ENCODE results near the gene PPP4R1. TPM values are rescaled to one million over a fixed set of nuclear protein-coding genes. Genes with fewer than 3 reads are reported as not detected.

Gene PPP4R1
- total RNA-seq, 1 experiment from 2014 or later: 71.1 TPM

GRCh38 chr18:9609190-9609589, 5.2 kb downstream of the PPP4R1 start:
- no peaks in the 10 kb centered on the region for H3K27me3 Mint-ChIP-seq (ENCODE audit: low read depth)
- no peak for ATAC-seq
- no peak for TF ChIP-seq ETV6 (CRISPR knock-in tag; IDR thresholded peaks at IDR 0.05)
- TF ChIP-seq ZBTB21 (CRISPR knock-in tag; IDR thresholded peaks at IDR 0.05; ENCODE audit: borderline replicate concordance): no peak
- TF ChIP-seq ZNF532 (CRISPR knock-in tag; IDR thresholded peaks at IDR 0.05; ENCODE audit: borderline replicate concordance): no peak
- TF ChIP-seq CREM (CRISPR knock-in tag; IDR thresholded peaks at IDR 0.05): no peak
- no peak for TF ChIP-seq HMGXB4 (CRISPR knock-in tag; IDR thresholded peaks at IDR 0.05)
- no peak for TF ChIP-seq FOXK1 (CRISPR knock-in tag; IDR thresholded peaks at IDR 0.05)
- TF ChIP-seq CBFB (CRISPR knock-in tag; IDR thresholded peaks at IDR 0.05; ENCODE audit: low read depth): no peak
- no peak for TF ChIP-seq TEAD1 (CRISPR knock-in tag; IDR thresholded peaks at IDR 0.05)
- TF ChIP-seq ZNF232 (CRISPR knock-in tag; IDR thresholded peaks at IDR 0.05): no peak
- no peak for TF ChIP-seq ATF3 (CRISPR knock-in tag; conservative IDR thresholded peaks at IDR 0.05)
- no peak for TF ChIP-seq ZNF512 (CRISPR knock-in tag; IDR thresholded peaks at IDR 0.05; ENCODE audit: borderline replicate concordance)
- TF ChIP-seq ELF4 (CRISPR knock-in tag; IDR thresholded peaks at IDR 0.05; ENCODE audit: low read depth): no peak
- no peak for TF ChIP-seq PRRX2 (CRISPR knock-in tag; IDR thresholded peaks at IDR 0.05)
- no peak for TF ChIP-seq NFE2L1 (CRISPR knock-in tag; IDR thresholded peaks at IDR 0.05)
- H3K27ac Mint-ChIP-seq: peak overlapping the region; percentile 80
- ChIA-PET POLR2A (interaction anchor here (0.5 kb wide), 1 partner anchor 391 kb away, joined by 3 read pairs; no protein-coding TSS in a partner anchor), CTCF (interaction anchor here (1.0 to 2.1 kb wide), 3 partner anchors 34 to 64 kb away, joined by 4 to 11 read pairs (median 6); no protein-coding TSS in a partner anchor)
- peaks cover 35% of the 10 kb centered on the region for H3K4me1 Mint-ChIP-seq
- H3K36me3 Mint-ChIP-seq: peaks cover 18% of the 10 kb centered on the region
- no peak overlapping the region for H3K4me3 Mint-ChIP-seq
- no peak for DNase-seq (ENCODE audit: low spot score)
- H3K9me3 Mint-ChIP-seq: no peaks in the 10 kb centered on the region

GRCh38 chr18:9608728-9609127, 5.6 kb downstream of the PPP4R1 start:
- H3K9me3 Mint-ChIP-seq: no peaks in the 10 kb centered on the region
- no peak for DNase-seq (ENCODE audit: low spot score)
- no peak for ATAC-seq
- no peak overlapping the region for H3K4me3 Mint-ChIP-seq
- no peaks in the 10 kb centered on the region for H3K27me3 Mint-ChIP-seq (ENCODE audit: low read depth)
- peak overlapping the region; percentile 80 for H3K27ac Mint-ChIP-seq
- H3K36me3 Mint-ChIP-seq: peaks cover 21% of the 10 kb centered on the region
- ChIA-PET CTCF (interaction anchor here (1.0 to 2.1 kb wide), 2 partner anchors 33 to 53 kb away, joined by 4 to 11 read pairs; no protein-coding TSS in a partner anchor), POLR2A (interaction anchor here (0.6 kb wide), 1 partner anchor 281 kb away, joined by 3 read pairs; no protein-coding TSS in a partner anchor)
- peaks cover 35% of the 10 kb centered on the region for H3K4me1 Mint-ChIP-seq
- TF ChIP-seq E2F4 (CRISPR knock-in tag; IDR thresholded peaks at IDR 0.05; ENCODE audit: borderline replicate concordance, low read depth) (no peak), PREB (CRISPR knock-in tag; IDR thresholded peaks at IDR 0.05; ENCODE audit: borderline replicate concordance) (no peak), ETV6 (CRISPR knock-in tag; IDR thresholded peaks at IDR 0.05) (no peak), USF1 (CRISPR knock-in tag; IDR thresholded peaks at IDR 0.05) (no peak), CDX4 (CRISPR knock-in tag; IDR thresholded peaks at IDR 0.05; ENCODE audit: borderline replicate concordance) (no peak), ZNF121 (CRISPR knock-in tag; IDR thresholded peaks at IDR 0.05) (no peak), NR2C2 (CRISPR knock-in tag; IDR thresholded peaks at IDR 0.05) (no peak), SP1 (CRISPR knock-in tag; conservative IDR thresholded peaks at IDR 0.05) (no peak), E2F5 (CRISPR knock-in tag; IDR thresholded peaks at IDR 0.05) (no peak), ZNF232 (CRISPR knock-in tag; IDR thresholded peaks at IDR 0.05) (no peak)
